Measurements from ENCODE around the gene TMEM108. TPM values are rescaled to one million over a fixed set of nuclear protein-coding genes. Genes with fewer than 3 reads are reported as not detected.

TMEM108 gene
- total RNA-seq, 1 experiment from 2014 or later, result not detected

DNA sequence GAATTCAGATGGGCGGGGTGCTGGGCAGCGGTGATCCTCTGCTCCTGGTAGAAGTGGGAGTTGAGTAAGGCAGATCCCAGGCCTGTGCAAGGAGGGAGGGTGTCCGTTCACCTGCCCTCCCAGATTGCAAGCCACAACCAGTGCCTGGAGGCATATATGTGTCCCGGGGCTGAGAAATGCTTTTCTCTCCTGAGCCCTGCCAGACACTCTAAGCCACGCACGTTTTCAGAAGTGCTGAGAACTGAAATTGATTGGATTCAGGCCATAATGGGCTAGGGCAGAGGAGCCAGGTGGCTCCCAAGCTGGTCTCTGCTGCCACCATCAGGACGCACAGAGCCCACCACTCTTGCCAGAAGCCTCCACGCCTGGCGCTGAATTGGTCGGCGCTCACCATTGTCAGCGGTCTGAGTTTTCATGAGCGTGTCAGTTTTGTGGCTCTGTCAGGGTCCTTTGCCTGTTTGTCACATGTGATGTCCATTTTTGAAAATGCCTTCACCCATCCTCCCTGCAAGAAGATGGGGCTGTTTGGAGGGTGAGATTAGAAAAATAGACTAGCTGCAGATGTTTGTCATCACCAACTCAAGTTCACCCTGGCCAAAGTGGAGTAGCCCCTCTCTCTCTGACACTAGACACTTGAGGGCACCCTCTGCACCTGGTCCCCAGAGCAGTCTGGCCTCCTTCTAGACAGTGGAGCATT is 346.3 kb downstream of the TMEM108 start:
- peak; percentile 55 for DNase-seq (ENCODE audit: low spot score)

DNA sequence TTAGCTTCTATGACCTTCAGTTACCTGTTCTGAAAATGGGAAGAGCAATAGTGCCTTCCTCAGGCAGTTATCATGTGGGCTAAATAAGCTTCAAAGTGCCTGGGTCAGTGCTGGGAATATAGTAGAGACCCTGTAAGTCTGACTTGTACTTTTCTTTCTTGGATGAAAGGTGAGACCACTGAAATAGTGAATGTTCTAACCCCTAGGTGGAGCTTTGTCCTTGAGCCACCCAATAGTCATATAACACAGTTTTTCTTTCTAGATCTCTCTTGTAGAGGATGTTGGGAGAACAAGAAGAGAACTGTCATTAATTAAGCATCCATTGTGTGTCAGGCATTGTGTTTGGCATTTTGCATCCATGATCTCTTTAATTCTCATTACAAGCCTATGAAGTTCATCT is 348.7 kb downstream of the TMEM108 start:
- no peak for DNase-seq (ENCODE audit: low spot score)

DNA sequence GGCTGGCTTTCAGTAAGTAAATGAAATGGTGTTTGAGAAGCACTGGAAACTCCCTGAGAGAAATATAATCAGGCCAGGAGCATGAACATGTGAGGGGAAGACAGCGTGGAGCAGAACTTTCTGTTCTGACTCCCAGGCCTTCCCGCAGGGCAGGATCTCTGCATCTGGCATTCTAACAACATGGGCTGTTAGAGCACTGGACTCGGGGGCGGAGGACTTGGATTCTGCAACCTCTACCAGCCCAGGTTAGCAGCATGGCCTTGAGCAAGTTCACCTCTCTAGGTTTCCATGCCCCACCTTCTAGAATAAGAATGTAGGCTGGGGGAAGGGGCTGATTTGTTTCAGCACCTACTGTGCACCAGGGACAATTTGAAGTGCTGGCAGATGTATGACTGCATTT is 349.1 kb downstream of the TMEM108 start:
- DNase-seq (ENCODE audit: low spot score), result no peak

- DNase-seq (ENCODE audit: low spot score), result no peak
Observed at GRCh38 chr3:133388696-133389395, 350.7 kb downstream of the TMEM108 start.

DNA sequence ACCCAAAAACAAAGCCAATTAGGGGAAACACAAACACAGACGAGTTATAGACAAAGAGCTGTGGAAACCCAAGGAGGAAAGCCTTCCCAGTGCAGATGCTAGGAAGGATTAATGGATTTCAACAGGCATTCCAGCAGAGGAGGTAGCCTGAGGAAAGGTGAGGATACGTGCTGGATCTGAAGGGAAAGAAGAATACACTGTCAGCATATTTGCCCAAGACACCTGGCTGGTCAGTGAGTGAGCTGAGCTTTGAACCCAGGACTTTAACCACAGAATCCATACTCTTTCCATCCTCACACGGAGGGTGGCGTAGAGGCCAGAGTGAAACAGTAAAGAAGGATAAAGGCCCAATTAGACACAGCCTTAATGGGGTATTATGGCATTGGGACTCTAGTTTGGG is 352.5 kb downstream of the TMEM108 start:
- no peak for DNase-seq (ENCODE audit: low spot score)

DNA sequence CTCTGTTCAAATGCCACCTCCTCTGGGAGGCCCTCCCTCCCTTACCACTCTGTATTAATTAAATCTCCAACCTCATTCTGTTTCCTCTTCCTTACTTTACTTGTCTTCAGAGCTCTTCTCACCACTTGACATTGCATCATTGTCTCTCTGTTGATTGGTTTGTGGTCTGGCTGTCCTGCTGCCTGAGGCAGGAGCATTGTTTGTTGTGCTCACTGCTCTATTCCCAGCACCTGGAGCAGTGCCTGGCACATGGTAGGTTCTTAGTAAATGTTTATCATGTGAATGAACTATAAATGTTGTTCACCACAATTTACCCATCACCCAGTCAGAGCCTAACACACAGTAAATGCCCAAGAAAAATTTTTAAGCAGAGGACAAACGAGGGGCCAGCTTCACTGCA is 355.0 kb downstream of the TMEM108 start:
- no peak for DNase-seq (ENCODE audit: low spot score)

- no peak for DNase-seq (ENCODE audit: low spot score)
Observed at GRCh38 chr3:133393691-133394474, 355.7 kb downstream of the TMEM108 start.

DNA sequence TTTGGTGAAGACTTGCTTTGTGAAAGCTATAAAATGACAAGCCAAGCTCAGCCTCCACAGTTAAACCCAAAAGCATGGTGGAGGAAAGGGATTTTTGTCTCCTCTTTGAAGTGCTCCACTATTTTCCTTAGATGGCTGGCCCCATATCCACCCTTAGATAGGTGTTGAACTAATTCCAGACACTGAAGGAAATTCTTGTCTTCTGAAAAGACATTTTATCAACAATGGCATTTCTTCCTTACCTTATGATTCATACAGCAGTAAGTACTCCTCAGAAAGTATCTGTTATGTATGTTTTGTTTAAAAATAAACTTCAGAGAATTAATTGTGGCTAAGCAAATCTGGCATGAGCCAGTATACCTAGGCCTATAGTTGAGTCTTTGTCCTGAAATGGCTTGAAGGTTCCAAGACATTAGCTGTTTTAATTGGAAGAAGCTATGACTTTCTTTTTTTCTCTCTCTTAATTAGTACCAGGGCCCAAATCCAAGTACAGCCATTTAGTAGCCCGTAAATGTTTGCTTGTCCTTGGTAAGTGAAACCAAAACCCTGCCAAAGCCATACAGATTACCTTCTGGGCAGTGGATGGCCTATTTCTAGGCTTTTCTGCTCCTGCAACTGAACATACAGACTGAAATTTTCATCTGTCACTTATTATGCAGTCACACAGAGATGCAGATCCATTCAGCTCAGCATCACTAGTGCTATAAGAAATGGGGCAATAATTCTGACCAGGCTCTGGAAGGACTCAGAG is 356.5 kb downstream of the TMEM108 start:
- no peak for DNase-seq (ENCODE audit: low spot score)

- no peak for DNase-seq (ENCODE audit: low spot score)
Observed at GRCh38 chr3:133396906-133397305, 358.7 kb downstream of the TMEM108 start.

DNA sequence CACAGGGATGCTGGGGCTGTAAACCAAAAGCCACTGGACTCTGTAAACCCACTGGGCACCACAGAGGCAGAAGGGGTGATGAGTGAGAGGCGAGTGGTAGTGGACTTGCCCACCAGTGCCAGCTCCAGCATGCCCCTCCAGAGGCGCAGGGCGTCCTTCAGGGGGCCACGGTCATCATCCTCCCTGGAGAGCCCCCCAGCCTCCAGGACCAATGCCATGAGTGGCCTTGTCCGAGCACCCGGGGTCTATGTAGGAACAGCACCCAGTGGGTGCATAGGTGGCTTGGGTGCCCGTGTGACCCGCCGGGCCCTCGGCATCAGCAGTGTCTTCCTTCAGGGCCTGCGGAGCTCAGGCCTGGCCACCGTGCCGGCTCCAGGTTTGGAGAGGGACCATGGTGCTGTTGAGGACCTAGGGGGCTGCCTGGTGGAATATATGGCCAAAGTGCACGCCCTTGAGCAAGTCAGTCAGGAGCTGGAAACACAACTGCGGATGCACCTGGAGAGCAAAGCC is 361.9 kb downstream of the TMEM108 start, which contains the start of gene BFSP2:
Gene BFSP2 (plus strand): TSS at position 51 of the 510 bp plus-strand sequence. CDS start 28 bp downstream, at position 79.
- DNase-seq (ENCODE audit: low spot score), result no peak

GRCh38 chr3:133401374-133402135 is 363.4 kb downstream of the TMEM108 start:
- DNase-seq (ENCODE audit: low spot score), result no peak

DNA sequence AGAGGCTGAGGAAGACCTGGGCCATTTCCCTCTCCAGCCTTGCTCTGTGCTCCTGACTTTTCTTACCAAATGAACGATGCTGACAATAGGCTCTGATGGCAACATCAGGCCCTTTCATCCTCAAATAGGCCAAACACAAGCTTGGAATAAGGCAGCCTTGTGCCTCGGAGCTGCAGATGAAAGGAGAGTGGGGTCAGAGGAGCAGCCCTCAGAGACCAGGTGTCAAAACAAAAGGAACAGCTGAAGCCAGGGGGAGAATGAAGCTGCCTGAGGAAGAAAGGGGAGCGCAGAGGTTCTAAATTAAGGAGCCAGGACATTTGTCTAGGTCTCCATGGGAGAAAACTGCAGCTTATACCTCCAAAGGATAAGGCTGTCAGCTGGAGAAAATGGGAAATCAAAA is 366.7 kb downstream of the TMEM108 start:
- no peak for DNase-seq (ENCODE audit: low spot score)

DNA sequence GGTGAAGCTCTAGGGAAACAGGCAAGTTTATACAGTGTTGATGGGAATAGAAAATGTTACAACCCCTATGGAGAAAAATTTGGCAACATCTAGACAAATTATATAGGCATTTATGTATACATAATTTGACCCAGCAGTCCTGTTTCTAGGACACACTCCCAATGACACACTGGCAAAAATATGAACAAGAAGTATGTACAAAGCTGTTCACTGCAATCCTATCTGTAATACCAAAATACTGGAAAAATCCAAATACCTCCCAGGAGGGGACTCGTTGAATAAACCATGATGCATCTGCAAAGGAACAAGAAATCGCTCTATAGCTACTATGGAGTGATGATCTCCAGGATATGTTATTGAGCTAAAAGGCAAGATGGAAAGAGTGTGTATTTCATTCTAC is 370.2 kb downstream of the TMEM108 start:
- DNase-seq (ENCODE audit: low spot score), result no peak

GRCh38 chr3:133408961-133409360 is 370.8 kb downstream of the TMEM108 start:
- no peak for DNase-seq (ENCODE audit: low spot score)

- no peak for DNase-seq (ENCODE audit: low spot score)
Observed at GRCh38 chr3:133410191-133410892, 372.2 kb downstream of the TMEM108 start.

GRCh38 chr3:133412183-133413132 is 374.3 kb downstream of the TMEM108 start:
- no peak for DNase-seq (ENCODE audit: low spot score)

DNA sequence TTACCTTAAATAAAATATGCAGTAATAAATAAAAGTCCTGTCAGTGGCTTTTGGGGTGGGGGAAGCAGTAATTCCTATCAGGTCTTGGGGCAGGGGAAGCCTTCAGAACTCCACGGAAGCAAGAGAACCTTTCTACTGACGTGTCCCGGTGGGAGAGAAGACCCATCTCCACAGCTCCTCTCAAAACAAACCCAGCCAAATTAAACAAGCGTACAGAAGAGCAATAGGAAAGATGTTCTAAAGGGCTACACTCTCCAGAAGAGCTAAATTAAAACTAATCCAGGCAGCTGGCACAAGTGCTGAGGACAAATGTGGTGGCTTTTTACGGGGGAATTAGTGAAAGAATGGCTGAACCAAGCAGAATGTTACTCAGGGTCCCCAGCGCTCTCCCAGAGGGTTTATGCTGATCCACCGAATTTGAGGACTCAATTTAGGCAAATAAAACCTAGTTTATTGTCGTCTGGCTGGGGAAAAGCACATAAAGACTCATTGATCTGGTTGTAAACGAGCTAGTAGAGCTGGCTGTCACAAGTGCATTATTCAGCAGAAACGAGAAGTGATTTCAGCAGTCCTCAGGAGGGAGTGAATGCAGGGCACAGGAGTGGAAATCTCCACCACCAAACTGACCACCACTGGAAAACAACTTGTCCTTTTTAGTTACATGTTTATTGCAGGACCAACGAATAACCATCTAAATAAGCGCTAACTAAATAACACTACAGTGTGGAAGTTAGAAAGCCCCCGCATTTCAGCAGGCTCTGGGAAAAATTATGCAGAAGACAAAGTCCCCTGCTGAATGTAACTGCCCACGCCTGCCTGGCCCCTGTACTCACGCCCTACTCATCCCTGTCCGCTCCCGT is 375.2 kb downstream of the TMEM108 start:
- DNase-seq (ENCODE audit: low spot score), result peak; percentile 10

DNA sequence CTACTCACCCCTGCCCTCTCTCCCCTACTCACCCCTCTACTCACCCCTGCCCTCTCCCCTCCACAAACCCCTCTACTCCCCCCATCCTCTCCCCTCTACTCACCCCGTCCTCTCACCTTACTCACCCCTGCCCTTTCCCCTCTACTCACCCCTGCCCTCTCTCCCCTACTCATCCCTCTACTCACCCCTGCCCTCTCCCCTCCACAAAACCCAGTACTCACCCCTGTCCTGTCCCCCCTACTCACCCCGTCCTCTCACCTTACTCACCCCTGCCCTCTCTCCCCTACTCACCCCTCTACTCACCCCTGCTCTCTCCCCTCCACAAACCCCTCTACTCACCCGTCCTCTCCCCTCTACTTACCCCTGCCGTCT is 375.8 kb downstream of the TMEM108 start:
- no peak for DNase-seq (ENCODE audit: low spot score)
